Activated CD8-positive, alpha-beta T cell treated with anti-CD3 and anti-CD28 coated beads for 36 hours (primary cell): ENCODE results near the gene TRAM2. TPM values are rescaled to one million over a fixed set of nuclear protein-coding genes. Genes with fewer than 3 reads are reported as not detected.
A peak's percentile ranks its signal among the peaks of the same experiment; 100 is the strongest.

Experiments
- ATAC-seq: fragments of 200-7000 bp; cut with Tn5 transposase; one replicate; pipeline ENCODE4 v1.10.0; 2021; ENCODE audit warnings: mild to moderate bottlenecking, moderate library complexity
- CTCF ChIA-PET: fragments of 350-600 bp; sonication (Branson Sonifier 250); formaldehyde crosslinking; loops from one replicate; lab custom pipeline; 2021; ENCODE audit warnings: antibody characterized with exemption; lab: Charles Lee
- POLR2A ChIA-PET: fragments of 350-600 bp; sonication (Branson Sonifier 250); formaldehyde crosslinking; loops from one replicate; lab custom pipeline; 2021; ENCODE audit warnings: antibody characterized with exemption; lab: Charles Lee
- DNase-seq: peaks from one replicate; pipeline ENCODE4 v3.0.0-alpha.2; 2020
- H3K27ac Mint-ChIP-seq: one replicate; pipeline ENCODE4 v1.8.0; 2021; ENCODE audit warnings: mild to moderate bottlenecking, mixed read lengths
- H3K27me3 Mint-ChIP-seq: one replicate; pipeline ENCODE4 v1.8.0; 2021; ENCODE audit warnings: mixed read lengths
- H3K36me3 Mint-ChIP-seq: one replicate; pipeline ENCODE4 v1.8.0; 2021; ENCODE audit warnings: low read depth, mixed read lengths
- H3K4me1 Mint-ChIP-seq: one replicate; pipeline ENCODE4 v1.8.0; 2021; ENCODE audit warnings: low read depth, mixed read lengths
- H3K4me3 Mint-ChIP-seq: one replicate; pipeline ENCODE4 v1.8.0; 2021; ENCODE audit warnings: mild to moderate bottlenecking, moderate library complexity, mixed read lengths
- H3K9me3 Mint-ChIP-seq: one replicate; pipeline ENCODE4 v1.8.0; 2021; ENCODE audit warnings: mixed read lengths
- intact Hi-C: fragments of 100-400 bp; cut with micrococcal nuclease; formaldehyde crosslinking; loops from one replicate; pipeline ENCODE4 v1.10.0; 2022
- total RNA-seq, 2 experiments: library from RNA; stranded (reverse); gene quantifications; one replicate each; pipeline ENCODE4 v1.2.3, GENCODE V29; 2021
- TF ChIP-seq, protein P1 (sequence below): fragments of 200-600 bp; IDR thresholded peaks from one replicate; pipeline ENCODE4 v1.8.0; 2022; ENCODE audit warnings: antibody characterized with exemption, mild to moderate bottlenecking

Gene TRAM2
- total RNA-seq, 2 experiments from 2014 or later, result 0.94 to 1.0 TPM

DNA sequence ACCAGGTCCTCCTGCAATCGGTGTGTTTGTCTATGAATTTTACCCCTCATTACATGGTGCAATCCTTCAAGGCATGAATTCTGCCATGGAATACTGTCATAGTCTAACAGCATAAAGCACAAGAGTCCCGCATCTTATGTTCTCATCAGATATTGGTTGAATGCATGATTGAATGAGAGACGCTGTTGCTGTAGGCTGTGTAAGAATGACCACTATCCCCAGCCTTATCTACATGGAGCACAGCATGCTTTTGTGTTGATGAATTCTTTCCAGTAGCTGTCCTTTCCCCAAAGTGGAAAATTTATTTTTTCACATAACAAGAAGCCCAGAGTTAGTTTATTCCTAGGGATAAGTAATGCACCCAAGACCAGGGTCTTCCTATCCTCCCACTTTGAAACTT, 5.6 kb upstream of the TRAM2 start:
- no peak overlapping the region for H3K4me3 Mint-ChIP-seq
- CTCF ChIA-PET, result interaction anchor here (1.9 to 2.0 kb wide), 2 partner anchors 13 to 15 kb away, joined by 6 to 7 read pairs; no protein-coding TSS in a partner anchor
- no peak overlapping the region for H3K27ac Mint-ChIP-seq
- H3K9me3 Mint-ChIP-seq, result no peaks in the 10 kb centered on the region
- H3K36me3 Mint-ChIP-seq, result peaks cover 2% of the 10 kb centered on the region
- no peaks in the 10 kb centered on the region for H3K27me3 Mint-ChIP-seq
- TF ChIP-seq, protein P1, sequence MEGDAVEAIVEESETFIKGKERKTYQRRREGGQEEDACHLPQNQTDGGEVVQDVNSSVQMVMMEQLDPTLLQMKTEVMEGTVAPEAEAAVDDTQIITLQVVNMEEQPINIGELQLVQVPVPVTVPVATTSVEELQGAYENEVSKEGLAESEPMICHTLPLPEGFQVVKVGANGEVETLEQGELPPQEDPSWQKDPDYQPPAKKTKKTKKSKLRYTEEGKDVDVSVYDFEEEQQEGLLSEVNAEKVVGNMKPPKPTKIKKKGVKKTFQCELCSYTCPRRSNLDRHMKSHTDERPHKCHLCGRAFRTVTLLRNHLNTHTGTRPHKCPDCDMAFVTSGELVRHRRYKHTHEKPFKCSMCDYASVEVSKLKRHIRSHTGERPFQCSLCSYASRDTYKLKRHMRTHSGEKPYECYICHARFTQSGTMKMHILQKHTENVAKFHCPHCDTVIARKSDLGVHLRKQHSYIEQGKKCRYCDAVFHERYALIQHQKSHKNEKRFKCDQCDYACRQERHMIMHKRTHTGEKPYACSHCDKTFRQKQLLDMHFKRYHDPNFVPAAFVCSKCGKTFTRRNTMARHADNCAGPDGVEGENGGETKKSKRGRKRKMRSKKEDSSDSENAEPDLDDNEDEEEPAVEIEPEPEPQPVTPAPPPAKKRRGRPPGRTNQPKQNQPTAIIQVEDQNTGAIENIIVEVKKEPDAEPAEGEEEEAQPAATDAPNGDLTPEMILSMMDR, result no peak
- ATAC-seq, result no peak
- intact Hi-C loops, result no loop called here
- no peak for DNase-seq
- H3K4me1 Mint-ChIP-seq, result no peaks in the 10 kb centered on the region
- POLR2A ChIA-PET, result interaction anchor here (0.6 kb wide), 1 partner anchor 292 kb away, joined by 3 read pairs; no protein-coding TSS in a partner anchor

- Mint-ChIP-seq H3K27ac (no peak overlapping the region), H3K36me3 (peaks cover 2% of the 10 kb centered on the region), H3K4me3 (no peak overlapping the region), H3K9me3 (no peaks in the 10 kb centered on the region), H3K27me3 (no peaks in the 10 kb centered on the region), H3K4me1 (peaks cover 7% of the 10 kb centered on the region)
- intact Hi-C loops, result no loop called here
- POLR2A ChIA-PET, result no interaction called here
- TF ChIP-seq, protein P1, result no peak
- CTCF ChIA-PET, result interaction anchor here (6.8 kb wide), 1 partner anchor 16 kb away, joined by 46 read pairs; no protein-coding TSS in a partner anchor
- no peak for DNase-seq
- no peak for ATAC-seq
These were observed 4.0 kb upstream of the TRAM2 start for GRCh38 chr6:52580905-52581304.

DNA sequence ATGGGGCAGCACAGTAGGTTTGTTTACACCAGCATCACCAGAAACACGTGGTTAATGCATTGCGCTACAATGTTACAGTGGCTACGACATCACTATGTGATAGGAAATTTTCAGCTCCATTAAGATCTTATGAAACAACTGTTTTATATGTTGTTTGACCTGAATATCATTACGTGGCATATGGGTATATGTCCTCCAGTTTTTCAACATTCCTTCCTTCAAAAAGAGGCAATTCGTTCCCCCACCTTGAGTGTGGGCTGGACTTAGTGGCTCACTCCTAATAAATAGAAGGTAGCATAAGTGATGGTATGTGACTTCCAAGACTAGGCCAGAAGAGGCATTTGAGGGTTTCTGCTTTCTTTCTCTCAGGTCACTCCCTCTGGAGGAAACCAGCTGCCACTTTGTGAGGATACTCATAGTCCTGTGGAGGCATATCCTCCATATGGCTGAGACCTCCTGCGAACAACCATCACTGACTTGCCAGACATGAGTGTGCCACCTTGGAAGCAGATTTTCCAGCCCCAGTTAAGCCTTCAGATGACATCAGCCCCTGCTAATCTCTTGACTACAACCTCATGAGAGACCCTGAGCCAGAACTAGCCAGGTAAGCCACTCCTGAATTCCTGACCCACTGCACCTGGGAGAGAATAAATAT, 2.3 kb upstream of the TRAM2 start:
- TF ChIP-seq, protein P1, result no peak
- no peaks in the 10 kb centered on the region for H3K27me3 Mint-ChIP-seq
- POLR2A ChIA-PET, result interaction anchor here (0.6 kb wide), 1 partner anchor 315 kb away, joined by 4 read pairs; no protein-coding TSS in a partner anchor
- H3K4me1 Mint-ChIP-seq, result peaks cover 25% of the 10 kb centered on the region
- CTCF ChIA-PET, result interaction anchor here (1.7 to 6.8 kb wide), 2 partner anchors 18 to 73 kb away, joined by 4 to 46 read pairs; no protein-coding TSS in a partner anchor
- DNase-seq (no peak), ATAC-seq (no peak)
- no peak overlapping the region for H3K27ac Mint-ChIP-seq
- H3K4me3 Mint-ChIP-seq, result no peak overlapping the region
- no peaks in the 10 kb centered on the region for H3K9me3 Mint-ChIP-seq
- intact Hi-C loops, result loop anchor here (5.0 kb wide), 2 partner anchors 42 to 162 kb away; no protein-coding TSS in a partner anchor
- H3K36me3 Mint-ChIP-seq, result peaks cover 2% of the 10 kb centered on the region

DNA sequence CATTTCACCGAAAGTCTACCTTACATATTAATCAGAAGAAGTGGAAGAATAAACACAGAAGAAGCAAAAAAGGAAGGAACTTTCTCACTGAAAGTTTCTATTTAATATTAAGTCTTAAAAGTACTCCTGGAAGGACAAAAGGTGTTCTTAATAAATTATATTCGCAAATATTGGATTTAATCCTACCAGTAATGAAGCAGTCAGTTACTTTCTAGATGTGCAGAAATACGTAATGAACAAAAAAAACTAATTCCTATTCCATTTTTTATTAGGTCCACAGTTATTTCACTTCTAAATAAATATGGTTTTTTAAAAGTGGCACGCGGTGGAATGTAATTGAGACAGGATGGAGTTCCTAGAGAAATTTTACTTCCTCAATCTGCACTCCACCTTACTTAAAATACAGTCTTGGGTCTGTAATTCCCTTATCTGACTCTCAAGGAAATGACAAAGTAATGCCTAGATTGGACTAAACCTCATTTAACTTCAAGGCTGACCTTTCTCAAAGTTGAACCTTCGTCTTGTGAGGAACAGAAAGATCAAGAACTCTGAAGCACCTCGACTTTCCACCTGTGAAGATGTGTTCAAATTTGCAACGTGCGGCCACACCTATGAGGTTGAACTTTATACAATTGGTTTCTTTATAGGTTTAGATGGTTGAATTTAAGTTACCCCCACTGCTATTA, 1.1 kb upstream of the TRAM2 start:
- ATAC-seq, result no peak
- intact Hi-C loops, result loop anchor here (5.0 kb wide), 2 partner anchors 41 to 161 kb away; no protein-coding TSS in a partner anchor
- peaks cover 2% of the 10 kb centered on the region for H3K36me3 Mint-ChIP-seq
- no peak for DNase-seq
- ChIA-PET CTCF (interaction anchor here (1.4 to 6.8 kb wide), 3 partner anchors 19 to 87 kb away, joined by 4 to 46 read pairs (median 5); no protein-coding TSS in a partner anchor), POLR2A (interaction anchor here (0.7 to 1.5 kb wide), 2 partner anchors 159 to 736 kb away, joined by 3 read pairs; no protein-coding TSS in a partner anchor)
- no peak overlapping the region for H3K27ac Mint-ChIP-seq
- H3K4me1 Mint-ChIP-seq, result peaks cover 28% of the 10 kb centered on the region
- H3K27me3 Mint-ChIP-seq, result no peaks in the 10 kb centered on the region
- H3K4me3 Mint-ChIP-seq, result peak overlapping the region; percentile 69
- TF ChIP-seq, protein P1, result no peak
- no peaks in the 10 kb centered on the region for H3K9me3 Mint-ChIP-seq
